Panc1 (cell line): Measurements from ENCODE around the gene NDUFC2.

ENCODE experiments used
- POLR2AphosphoS5 ChIP-seq: IDR thresholded peaks from 2 replicates; pipeline ENCODE4 v1.6.1; 2012; ENCODE audit warnings: mild to moderate bottlenecking, low read depth, low read length, moderate library complexity
- SIN3A ChIP-seq: IDR thresholded peaks from 2 replicates; pipeline ENCODE4 v1.6.1; 2012; ENCODE audit warnings: low read depth, mild to moderate bottlenecking, low read length, moderate library complexity, borderline replicate concordance; ENCODE audit not compliant: insufficient read depth
- TCF7L2 ChIP-seq: IDR thresholded peaks from 2 replicates; pipeline ENCODE4 v1.6.1; 2011; ENCODE audit warnings: mild to moderate bottlenecking, low read depth, low read length, inconsistent platforms
- TF ChIP-seq, protein P1 (sequence below): fragments of 450-650 bp; IDR thresholded peaks from 2 replicates; pipeline ENCODE4 v1.5.1; 2017; ENCODE audit warnings: mild to moderate bottlenecking
- TF ChIP-seq, protein P2 (sequence below), 2 experiments: IDR thresholded peaks; 2 replicates each; pipeline ENCODE4 v1.6.1; 2011 to 2012; ENCODE audit warnings: low read depth in 2 of 2, control low read depth in 1 of 2, low read length in 1 of 2, mild to moderate bottlenecking in 1 of 2, moderate library complexity in 1 of 2; ENCODE audit not compliant: insufficient read depth in 1 of 2

DNA sequence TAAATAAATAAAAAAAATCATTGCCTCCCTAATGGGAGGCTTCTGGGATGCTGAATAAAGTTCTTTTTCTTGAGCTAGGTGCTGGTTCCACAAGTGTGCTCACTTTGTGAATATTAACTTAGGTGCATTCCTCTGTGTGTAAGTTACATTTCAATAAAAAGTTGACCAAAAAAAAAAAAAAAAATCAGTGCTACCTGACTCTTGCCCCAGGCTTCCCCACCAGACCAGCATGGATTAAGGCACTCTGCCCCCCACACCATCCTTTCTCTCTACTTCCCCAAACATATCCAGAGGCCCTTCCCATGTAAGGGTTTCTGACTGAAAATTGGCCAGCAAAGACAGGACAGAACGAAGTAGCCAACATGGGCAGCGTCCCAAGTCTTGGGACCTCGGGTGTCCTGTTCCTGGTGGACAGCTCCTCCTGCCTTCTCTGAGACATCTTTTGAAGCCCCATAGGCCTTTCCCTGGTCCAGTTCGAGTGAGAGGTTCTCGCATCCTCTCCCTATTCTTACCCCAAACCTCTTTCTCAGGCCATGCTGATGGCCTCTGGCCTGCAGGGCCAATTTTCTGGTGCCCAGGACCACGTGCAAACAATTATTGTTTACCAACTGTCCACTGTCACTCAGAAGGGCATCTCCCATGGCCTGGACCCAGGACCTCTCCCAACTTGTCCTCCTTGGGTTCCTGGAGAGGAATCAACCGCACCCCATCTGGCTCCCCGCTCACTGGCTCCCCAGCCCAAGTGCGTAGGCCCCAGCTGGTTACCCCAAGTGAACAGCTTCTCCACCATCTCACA, 41.6 kb downstream of the NDUFC2 start:
- TF ChIP-seq, protein P1, sequence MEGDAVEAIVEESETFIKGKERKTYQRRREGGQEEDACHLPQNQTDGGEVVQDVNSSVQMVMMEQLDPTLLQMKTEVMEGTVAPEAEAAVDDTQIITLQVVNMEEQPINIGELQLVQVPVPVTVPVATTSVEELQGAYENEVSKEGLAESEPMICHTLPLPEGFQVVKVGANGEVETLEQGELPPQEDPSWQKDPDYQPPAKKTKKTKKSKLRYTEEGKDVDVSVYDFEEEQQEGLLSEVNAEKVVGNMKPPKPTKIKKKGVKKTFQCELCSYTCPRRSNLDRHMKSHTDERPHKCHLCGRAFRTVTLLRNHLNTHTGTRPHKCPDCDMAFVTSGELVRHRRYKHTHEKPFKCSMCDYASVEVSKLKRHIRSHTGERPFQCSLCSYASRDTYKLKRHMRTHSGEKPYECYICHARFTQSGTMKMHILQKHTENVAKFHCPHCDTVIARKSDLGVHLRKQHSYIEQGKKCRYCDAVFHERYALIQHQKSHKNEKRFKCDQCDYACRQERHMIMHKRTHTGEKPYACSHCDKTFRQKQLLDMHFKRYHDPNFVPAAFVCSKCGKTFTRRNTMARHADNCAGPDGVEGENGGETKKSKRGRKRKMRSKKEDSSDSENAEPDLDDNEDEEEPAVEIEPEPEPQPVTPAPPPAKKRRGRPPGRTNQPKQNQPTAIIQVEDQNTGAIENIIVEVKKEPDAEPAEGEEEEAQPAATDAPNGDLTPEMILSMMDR: no peak
- TF ChIP-seq, protein P2, sequence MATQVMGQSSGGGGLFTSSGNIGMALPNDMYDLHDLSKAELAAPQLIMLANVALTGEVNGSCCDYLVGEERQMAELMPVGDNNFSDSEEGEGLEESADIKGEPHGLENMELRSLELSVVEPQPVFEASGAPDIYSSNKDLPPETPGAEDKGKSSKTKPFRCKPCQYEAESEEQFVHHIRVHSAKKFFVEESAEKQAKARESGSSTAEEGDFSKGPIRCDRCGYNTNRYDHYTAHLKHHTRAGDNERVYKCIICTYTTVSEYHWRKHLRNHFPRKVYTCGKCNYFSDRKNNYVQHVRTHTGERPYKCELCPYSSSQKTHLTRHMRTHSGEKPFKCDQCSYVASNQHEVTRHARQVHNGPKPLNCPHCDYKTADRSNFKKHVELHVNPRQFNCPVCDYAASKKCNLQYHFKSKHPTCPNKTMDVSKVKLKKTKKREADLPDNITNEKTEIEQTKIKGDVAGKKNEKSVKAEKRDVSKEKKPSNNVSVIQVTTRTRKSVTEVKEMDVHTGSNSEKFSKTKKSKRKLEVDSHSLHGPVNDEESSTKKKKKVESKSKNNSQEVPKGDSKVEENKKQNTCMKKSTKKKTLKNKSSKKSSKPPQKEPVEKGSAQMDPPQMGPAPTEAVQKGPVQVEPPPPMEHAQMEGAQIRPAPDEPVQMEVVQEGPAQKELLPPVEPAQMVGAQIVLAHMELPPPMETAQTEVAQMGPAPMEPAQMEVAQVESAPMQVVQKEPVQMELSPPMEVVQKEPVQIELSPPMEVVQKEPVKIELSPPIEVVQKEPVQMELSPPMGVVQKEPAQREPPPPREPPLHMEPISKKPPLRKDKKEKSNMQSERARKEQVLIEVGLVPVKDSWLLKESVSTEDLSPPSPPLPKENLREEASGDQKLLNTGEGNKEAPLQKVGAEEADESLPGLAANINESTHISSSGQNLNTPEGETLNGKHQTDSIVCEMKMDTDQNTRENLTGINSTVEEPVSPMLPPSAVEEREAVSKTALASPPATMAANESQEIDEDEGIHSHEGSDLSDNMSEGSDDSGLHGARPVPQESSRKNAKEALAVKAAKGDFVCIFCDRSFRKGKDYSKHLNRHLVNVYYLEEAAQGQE (IDR thresholded peaks at IDR 0.05; ENCODE audit: insufficient read depth in 1 of 2, low read depth in 2 of 2, low read length in 1 of 2): no peak
- TF ChIP-seq TCF7L2: no peak
- TF ChIP-seq POLR2AphosphoS5: no peak
- TF ChIP-seq SIN3A: no peak
